Right ventricle myocardium superior (tissue), 1 donor: ENCODE measurements around the gene PAK2. TPM values are rescaled to one million over a fixed set of nuclear protein-coding genes. Genes with fewer than 3 reads are reported as not detected.
"Not testable (repeated sequence)": the region's sequence is repeated elsewhere in the genome, so short reads cannot be mapped to it uniquely, and the experiment has no call there.

ENCODE experiments used
- ATAC-seq: fragments of 200-7000 bp; cut with Tn5 transposase; one replicate; pipeline ENCODE4 v1.9.1; 2020; ENCODE audit warnings: mild to moderate bottlenecking; ENCODE audit not compliant: poor library complexity
- DNase-seq: peaks from one replicate; pipeline ENCODE4 v3.0.0-alpha.2; 2020
- intact Hi-C: fragments of 100-400 bp; cut with DNase I; formaldehyde crosslinking; loops from one replicate; pipeline ENCODE4 v1.11.2; 2022
- total RNA-seq: library from RNA; stranded (reverse); fragmentation: NEBNext Ultra II Directional; extraction: Animal tissue kit (Norgen Biotek cat#: 25700); gene quantifications from one replicate; pipeline ENCODE4 v1.2.1, GENCODE V29; 2021
- donor health status: DM: no; HTN: yes; CAD: no; lungs with severe emphysema.

The PAK2 gene
- total RNA-seq, 1 donor from 2014 or later: 40.6 TPM

DNA sequence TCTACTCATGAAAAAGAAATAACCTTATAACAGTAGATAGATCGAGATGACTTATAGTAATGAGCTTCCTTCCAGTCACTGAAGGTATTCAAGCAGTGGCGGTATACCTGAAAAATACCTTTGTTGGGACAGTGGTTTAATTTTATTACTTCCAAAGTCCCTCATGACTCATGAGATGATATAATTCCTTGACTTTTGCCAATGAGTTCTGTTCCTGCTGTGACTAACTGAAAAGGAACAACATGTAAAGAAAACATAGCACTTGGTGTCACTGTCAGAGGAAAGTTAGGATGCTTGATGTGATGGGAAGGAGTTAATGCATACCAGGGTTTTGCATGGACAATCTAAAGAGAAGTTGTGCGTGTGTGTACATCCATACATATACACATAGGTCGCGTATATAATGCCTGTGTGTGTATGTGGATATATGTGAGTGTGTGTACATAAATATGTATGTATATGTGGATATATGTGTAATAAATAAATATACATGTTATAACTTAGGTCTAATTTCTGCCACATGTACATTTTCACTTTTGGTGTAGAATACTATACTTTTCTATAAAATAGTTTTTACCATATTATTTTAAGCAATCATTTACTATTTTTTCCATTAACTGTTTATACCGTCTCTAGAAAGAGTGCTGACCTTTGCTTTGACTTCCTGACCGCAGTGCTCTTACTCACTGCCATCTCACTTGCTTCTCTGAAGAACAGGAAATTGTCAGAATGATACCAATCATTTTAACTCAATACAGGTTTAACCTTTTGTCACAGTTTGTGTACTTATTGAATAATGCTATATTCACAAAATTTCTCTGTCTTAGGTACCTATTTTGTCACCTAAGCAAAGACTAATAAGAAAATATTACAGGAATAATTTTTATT, 12.6 kb upstream of the PAK2 start:
- DNase-seq (no peak), ATAC-seq (no peak)
- intact Hi-C loops: no loop called here

DNA sequence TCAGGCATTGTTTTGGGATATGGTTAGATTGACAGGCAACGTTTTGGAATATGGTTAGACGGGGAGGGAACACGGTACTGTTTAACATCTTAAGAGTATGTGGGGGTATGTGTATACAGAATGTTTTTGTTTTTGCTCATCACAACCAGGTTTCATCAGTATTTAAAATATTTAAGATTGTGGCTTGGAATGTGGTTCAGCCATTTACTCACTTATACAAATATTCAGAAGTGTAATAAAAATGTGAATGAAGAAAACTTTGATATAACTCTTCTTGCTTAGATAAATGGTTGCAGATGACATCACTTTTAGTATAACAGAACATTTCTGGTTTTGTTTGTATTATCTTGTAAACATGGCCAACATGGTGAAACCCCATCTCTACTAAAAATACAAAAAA, 3.9 kb upstream of the PAK2 start:
- intact Hi-C loops: no loop called here
- ATAC-seq: no peak
- DNase-seq: no peak

DNA sequence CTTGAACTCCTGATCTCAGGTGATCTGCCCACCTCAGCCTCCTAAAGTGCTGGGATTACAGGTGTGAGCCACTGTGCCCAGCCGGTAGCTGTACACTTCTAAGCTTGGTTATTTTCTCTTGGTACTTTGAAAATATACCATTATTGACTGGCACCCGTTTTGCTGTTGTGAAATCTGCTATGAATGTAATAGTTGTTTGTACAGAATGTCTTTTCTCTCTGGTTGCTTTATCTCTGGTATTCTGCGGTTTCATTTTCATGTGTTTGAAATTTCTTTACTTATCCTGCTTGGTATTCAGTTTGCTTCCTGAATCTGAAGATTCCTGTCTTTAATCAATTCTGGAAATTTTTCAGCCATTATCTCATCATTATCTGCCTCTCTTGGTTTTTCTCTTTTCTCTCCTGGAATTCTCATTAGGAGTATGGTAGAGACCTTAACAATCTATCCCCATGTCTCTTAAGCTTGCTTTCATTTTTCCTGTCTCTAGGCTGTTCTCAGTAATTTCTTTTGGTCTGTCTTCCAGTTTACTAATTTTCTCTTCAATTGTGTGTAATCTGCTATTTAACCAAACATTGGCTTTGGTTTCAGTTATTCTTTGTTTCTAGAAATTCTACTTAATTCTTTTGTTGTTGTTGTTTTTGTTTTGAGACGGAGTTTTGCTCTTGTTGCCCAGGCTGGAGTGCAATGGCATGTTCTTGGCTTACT, 2.8 kb upstream of the PAK2 start:
- DNase-seq (no peak), ATAC-seq (no peak)
- intact Hi-C loops: no loop called here

DNA sequence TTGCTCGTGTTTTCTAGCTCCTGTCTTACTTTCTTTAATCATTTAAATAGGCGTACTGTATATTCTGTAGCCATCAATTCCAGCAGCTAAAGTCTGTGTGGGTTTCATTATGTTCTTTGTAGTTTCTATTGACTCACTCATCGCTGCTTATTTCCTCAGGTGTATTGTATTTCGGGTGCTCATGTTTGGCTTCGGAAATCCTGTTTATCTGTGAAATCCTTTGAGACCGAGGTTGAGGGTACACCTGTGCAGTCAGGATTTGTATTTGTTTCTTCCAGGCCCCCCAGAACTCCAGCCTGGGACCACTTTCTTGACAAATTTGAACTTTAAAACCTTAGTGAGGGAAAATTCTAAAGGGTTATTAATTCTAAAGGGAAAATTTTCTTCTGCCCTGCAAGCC, 2.0 kb upstream of the PAK2 start:
- no peak for ATAC-seq
- DNase-seq: no peak
- intact Hi-C loops: no loop called here

DNA sequence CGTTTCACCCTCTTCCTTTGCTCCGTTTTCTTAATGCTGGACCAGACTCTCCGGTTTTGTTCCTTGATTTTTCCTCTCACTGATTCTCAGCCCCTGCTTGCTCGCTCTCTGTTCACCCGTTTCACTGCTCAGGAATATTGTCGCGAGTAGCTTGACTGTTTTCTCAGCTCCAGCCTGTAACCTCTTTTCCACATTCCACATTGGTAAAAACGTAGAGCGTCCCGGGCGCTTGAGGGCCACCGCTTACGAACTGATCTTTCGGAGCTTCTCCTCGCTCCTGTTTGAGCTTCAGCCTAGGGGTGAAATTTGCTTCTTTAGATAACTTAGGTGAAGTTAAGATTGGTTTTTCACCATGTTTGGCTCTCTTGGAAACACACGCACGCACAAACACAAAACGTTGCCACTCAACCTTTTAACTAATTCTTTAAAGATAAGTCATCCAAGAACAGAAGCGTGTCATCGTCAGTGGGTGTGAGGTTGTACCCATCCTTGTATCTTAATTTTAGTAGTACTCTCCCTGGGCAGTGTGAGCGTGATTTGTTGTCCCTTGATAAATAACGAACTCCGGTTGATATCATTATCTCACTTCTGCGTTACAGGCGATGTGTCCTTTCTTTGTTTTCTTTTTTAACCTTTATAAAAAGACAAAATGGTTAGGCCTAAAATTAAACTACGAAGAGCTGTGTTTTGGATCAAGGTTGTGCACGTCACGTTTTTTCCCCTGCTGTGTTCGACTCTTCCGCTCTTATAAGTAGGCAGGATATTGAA, 1.0 kb downstream of the PAK2 start:
- DNase-seq (no peak), ATAC-seq (peak; percentile 40)
- intact Hi-C loops: no loop called here

DNA sequence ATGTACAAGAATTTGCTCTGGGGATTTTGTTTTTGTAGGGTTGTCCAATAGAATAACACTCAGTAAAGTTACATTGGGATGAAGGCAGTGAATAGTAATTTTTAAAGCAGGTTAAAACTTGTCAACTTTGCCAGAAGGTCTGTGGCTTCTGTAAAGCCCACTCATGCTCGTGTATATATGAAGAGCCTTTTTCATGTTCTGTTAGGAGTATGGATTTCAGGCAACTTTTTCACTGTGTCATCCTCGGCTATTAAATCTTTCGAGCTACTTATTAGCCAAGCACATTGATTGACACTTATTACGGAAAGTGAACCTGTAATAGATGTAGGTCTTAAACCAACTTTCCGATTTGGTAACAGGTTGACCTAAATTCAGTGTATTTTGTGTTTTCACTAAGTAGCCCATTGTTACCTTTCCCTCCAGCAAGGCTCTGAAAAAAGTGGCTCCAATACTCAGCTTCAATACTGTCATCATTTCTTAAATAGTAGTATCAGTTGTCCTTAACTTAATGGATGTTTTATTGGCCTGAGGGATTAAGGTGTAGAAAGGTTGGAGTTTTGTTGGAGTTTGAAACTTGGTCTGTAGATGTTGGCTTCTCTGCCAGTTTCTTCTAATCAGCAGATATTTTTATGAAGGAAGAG, 1.7 kb downstream of the PAK2 start:
- no peak for ATAC-seq
- intact Hi-C loops: no loop called here
- DNase-seq: no peak

DNA sequence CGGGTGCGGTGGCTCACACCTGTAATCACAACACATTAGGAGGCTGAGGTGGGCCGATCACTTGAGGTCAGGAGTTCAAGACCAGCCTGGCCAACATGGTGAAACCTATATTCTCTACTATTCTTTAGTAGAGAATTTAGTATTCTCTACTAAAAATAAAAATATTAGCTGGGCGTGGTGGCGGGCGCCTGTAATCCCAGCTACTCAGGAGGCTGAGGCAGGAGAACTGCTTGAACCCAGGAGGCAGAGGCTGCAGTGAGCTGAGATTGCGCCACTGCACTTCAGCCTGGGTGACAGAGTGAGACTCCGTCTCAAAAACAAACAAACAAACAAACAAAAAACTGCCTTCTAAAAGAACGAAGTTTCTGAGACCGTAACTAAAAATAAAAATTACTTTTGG, 3.9 kb downstream of the PAK2 start:
- ATAC-seq, DNase-seq, intact Hi-C loops: not testable (repeated sequence)

DNA sequence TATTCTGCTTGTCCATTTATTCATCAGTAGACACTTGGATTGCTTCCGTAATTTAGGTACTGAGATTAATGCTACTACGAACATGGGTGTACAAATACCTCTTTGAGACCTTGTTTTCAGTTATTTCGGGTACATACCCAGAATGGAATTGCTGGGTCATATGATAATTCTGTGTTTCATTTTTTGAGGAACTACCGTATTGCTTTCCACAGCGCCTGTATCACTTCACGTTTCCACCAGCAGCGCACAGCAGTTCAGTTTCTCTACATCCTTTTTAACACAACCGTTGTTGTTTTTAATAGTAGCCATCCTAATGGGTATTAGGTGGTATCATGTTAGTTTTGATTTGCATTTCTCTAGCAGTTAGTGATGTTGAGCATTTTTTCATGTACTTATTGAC, 9.5 kb downstream of the PAK2 start:
- ATAC-seq: no peak
- intact Hi-C loops: no loop called here
- DNase-seq: no peak

DNA sequence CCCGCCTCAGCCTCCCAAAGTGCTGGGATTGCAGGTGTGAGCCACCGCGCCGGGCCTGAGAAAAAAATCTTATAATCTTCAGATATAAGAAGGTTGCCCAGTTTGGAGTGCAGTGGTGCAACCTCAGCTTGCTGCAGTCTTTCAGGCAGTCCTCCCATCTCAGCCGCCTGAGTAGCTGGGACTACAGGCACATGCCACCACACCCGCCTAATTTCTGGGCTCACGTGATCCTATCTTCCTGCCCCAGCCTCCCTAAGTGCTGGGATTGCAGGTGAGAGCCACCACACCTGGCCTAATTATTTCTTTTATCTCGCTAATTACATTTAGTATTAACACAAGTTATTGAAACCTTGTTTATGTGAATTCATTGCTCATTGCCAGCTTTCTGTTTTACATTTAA, 13.5 kb downstream of the PAK2 start:
- ATAC-seq: no peak
- no peak for DNase-seq
- intact Hi-C loops: no loop called here

DNA sequence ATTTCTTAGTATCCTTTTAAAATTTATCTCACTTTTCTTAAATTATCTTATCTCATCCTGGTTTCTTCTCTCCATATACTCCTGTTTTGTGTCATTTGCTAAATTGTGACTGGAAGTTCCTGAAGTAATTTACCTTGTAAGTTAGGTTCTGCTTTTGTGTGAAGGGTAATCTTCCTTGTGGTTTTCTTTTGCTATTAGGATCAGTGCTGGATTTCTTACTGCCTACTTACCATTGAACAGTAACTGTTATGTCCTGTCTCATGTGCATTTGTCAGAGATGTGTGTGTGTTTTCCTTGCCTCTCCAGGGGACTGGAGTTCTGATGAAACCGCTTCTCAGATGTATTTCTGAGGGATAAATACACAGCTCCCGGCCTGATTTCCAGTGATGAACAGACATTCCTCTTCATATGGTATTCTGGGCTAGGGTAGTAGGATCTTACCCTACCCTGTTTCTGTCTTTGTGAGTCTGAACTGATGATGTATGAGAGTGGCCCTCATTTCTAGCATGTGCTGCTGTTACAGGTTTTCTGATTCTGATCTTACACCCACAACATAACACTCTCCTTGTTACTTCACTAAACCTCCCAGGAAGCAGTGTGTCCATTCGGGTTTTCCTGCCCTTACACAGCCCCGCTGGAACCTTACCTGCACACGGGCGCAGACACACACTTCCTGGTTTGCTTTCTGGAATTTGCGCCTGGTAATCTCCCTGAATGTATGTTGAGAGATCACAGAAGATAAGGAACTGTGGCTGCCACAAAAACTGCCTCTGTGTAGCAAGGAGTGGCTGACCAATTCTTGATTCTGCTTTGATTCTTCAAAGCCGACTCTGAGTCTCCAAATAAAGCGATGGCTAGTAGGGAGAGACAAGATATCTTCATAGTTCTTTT, 14.7 kb downstream of the PAK2 start:
- intact Hi-C loops: no loop called here
- DNase-seq (no peak), ATAC-seq (no peak)

DNA sequence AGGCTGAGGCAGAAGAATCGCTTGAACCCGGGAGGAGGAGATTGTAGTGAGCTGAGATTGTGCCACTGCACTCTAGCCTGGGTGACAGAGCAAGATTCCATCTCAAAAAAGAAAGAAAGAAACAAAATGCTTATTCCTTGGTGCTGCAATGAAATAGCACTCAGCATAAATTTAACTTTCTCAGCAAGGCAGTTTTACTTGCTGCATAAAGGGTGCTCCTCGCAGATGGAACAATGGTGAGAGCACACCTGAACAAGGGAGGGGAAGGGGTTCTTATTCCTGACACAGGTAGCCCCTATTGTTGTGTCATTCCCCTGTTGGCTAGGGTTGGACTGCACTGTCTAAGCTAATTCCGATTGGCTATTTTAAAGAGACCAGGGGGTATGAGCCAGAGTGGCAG, 17.1 kb downstream of the PAK2 start:
- DNase-seq (no peak), ATAC-seq (no peak)
- intact Hi-C loops: no loop called here

DNA sequence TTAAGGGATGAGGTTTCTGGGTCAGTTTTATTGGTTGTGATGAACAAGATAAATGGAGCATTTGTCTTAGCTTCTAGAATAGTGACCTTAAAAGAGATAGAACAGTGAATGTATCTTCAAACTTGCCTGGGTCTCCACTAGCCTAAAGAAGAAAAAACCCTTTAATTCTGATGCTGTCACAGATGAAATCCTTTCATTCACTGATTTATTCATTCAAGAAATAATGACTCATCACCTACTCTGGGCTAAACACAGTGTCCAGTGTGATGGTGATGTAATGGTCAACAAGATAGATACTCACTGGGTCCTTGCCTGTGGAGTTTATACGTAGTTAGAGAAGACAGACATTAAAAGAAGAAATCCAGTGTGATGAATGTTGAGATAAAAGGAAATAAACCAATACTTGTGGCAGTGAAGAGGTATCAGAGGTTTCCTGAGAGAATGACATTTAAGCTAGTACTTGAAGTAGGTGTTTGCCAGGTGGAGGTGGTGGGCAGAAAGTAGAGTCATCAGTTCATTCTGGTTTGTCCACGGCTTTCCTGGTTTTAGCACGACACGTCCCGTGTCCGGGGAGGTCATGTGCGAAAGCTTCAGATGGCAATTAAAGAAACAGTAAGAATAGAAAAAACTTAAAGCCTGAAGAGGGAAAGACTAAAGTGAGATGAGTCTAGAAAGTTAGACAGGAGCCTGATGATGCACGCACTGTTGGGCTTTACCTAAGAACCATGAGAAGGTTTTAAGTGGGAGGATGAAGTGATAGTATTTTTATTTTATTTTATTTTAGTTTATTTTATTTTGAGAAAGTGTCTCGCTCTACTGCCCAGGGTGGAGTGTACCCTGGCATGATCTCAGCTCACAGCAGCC, 18.5 kb downstream of the PAK2 start:
- intact Hi-C loops: no loop called here
- DNase-seq (no peak), ATAC-seq (no peak)

DNA sequence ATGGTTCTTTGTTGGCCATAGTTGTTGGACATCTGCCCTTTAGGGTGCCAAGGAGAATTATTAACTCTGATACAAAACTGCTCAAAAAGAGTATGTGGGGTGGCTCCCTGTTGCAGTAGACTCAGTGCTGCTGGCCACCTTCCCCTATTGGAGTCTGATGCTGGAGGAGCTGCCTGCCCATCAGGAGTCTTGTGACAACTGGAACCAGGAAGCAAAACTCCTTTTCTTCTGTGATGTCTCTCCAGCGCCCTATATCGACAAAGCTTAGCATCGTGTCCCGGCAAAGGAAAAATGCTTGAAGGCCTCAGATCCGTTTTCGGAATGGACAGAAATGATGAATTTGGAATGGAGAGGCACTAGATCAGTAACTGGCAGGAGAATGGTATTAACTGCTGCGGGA, 23.5 kb downstream of the PAK2 start:
- ATAC-seq (no peak), DNase-seq (no peak)
- intact Hi-C loops: no loop called here

DNA sequence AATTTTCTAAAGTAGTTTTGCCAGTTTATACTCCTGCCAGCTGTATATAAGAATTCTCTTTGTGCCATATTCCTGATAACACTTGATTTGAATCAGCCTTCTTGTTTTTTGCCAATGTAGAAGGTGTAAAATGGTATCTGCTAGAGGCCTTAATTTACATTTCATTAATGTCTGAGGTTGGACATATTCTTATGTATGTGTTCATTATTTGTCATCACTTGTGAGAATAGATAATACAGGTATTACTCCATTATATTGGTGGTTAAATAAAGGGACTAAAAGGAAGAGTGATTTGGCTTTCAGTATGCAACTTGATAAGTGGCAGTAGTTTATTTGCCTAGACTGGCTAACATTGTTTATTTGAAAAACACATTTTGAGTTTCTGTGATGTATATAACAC, 25.8 kb downstream of the PAK2 start:
- ATAC-seq (no peak), DNase-seq (no peak)
- intact Hi-C loops: no loop called here

DNA sequence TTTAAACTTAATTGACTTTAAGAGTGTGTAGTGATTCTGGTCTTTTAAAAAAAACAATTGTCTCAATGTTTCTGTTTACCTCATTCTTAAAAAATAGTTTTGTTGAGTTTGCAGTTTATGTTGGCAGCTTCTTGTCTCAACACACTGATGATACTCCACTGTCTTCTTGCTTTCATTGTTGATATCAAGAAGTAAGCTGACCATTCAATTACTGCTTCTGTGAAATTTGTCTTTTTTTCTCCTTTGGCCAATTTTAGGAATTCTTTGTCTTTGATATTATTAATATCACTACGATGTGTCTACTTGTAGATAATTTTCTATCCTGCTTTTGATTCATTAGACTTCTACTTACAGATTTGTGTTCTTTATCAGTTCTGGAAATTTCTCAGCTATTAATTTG, 31.4 kb downstream of the PAK2 start:
- no peak for DNase-seq
- intact Hi-C loops: no loop called here
- no peak for ATAC-seq

DNA sequence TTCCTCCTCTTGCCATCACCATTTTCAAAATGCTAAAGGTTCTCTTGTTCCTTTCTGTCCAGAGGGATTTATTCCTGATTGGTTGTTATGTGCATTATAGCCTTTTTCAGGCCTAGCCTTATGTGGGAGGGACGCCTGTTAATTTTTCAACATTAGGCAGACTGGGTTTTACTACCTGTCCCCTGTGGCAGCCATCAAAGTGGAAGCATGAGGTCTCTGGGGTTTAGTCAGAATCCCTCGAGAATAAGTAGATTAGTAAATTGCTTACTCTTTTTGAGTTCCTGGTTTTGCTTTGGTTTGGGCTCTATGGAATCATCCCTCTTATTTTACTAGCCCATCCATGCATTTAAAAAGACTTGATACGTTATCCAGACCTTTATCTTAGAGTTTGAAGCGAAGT, 32.4 kb downstream of the PAK2 start:
- DNase-seq: no peak
- intact Hi-C loops: no loop called here
- no peak for ATAC-seq

DNA sequence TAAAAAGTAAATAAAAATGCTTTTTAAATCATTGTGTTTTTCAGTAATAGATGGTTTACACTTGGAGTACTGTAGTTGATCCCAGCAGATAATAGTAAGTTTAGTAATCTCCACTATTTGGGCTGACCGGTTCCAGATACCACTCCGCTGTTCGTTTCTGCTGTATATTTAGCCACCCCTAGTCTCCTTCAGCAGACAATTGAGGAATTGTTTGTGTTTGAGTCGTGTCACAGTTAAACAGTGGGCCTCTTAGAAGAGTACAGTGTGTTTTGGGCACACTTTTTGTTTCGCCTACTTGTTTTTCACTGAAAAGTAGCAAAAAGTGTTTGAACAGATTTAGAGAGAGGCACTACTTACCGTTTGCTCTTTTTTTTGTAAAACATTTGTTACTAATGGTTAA, 33.2 kb downstream of the PAK2 start:
- intact Hi-C loops: no loop called here
- no peak for DNase-seq
- ATAC-seq: no peak
